ENCODE results near the gene MPO. TPM values are rescaled to one million over a fixed set of nuclear protein-coding genes. Genes with fewer than 3 reads are reported as not detected.
A peak's percentile ranks its signal among the peaks of the same experiment; 100 is the strongest.

The MPO gene
- total and polyA plus RNA-seq, 9 of the 15 experiments (the other 6 are each of a cell fraction or from before 2014, with no cell fraction given) = 0.04 to 0.47 (median 0.39) TPM; not detected in 6

DNA sequence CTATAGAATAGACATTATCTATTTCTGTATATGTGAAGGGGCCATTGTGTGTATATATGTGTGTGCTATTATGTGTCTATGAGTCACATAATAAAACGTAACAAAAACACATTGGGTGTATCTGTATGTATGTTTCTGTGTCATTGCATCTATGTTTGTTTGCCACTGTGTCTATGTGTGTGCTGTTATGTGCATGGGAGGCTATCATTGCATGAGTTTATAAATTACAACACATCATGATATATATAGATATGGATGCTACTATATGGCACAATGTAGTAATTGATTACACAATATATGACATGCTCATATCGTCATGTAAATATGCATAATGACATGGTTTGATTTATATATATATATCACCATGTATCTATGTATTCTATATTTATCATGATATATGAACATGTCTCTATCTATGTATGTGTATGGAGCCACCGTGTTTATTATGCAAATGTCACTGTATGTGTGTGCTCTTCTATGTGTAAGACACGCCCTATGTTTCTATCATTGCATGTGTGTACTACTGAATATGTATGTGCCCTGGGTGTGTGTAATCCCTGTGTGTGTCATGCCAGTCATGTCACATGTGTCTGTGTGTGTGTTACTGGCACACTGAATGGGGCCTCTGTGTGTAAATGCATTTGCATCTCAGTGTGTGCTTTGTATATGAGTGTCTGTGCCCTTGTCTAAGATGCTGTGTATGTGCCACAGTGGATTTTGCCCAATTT is 49.2 kb upstream of the MPO start (continued):
- no peak for TF ChIP-seq RBM34 (IDR thresholded peaks at IDR 0.05; ENCODE audit: borderline replicate concordance, insufficient read depth, low read length)
- no peak for TF ChIP-seq CBX3 (IDR thresholded peaks at IDR 0.05; ENCODE audit: borderline replicate concordance in 1 of 2, low read length in 2 of 2)
- TF ChIP-seq SRSF9 (IDR thresholded peaks at IDR 0.05; ENCODE audit: borderline replicate concordance, low read depth, low read length) = no peak
- no peak for TF ChIP-seq GTF2F1 (IDR thresholded peaks at IDR 0.05; ENCODE audit: low read depth, low read length)
- TF ChIP-seq PCBP1 (IDR thresholded peaks at IDR 0.05; ENCODE audit: low read depth, low read length, poor library complexity, severe bottlenecking) = no peak
- TF ChIP-seq TGIF2 (CRISPR knock-in tag; IDR thresholded peaks at IDR 0.05) = no peak
- no peak for TF ChIP-seq MTF1 (CRISPR knock-in tag; IDR thresholded peaks at IDR 0.05; ENCODE audit: borderline replicate concordance)
- TF ChIP-seq POLR2A (conservative IDR thresholded peaks at IDR 0.05) = peak; percentile 98
- TF ChIP-seq POU5F1 (IDR thresholded peaks at IDR 0.05; ENCODE audit: borderline replicate concordance, low read depth, low read length, partially characterized antibody) = no peak
- peak; percentile 10; the same call in 1 of the 2 replicates for TF ChIP-seq EP400 (IDR thresholded peaks at IDR 0.05)
- no peak for TF ChIP-seq SETDB1 (IDR thresholded peaks at IDR 0.05; ENCODE audit: low read length)
- TF ChIP-seq ARID1B (IDR thresholded peaks at IDR 0.05) = no peak
- no peak for TF ChIP-seq CHD1 (IDR thresholded peaks at IDR 0.05; ENCODE audit: low read length)
- no peak for TF ChIP-seq ZNF165 (CRISPR knock-in tag; IDR thresholded peaks at IDR 0.05; ENCODE audit: borderline replicate concordance)
- TF ChIP-seq ZNF347 (CRISPR knock-in tag; IDR thresholded peaks at IDR 0.05; ENCODE audit: low read depth) = no peak
- TF ChIP-seq ZNF785 (CRISPR knock-in tag; IDR thresholded peaks at IDR 0.05) = no peak
- no peak for TF ChIP-seq POLR3A (IDR thresholded peaks at IDR 0.05; ENCODE audit: borderline replicate concordance, extremely low read depth, insufficient read depth, insufficient read length)
- TF ChIP-seq TAF1 (IDR thresholded peaks at IDR 0.05; ENCODE audit: control insufficient read depth, extremely low read depth, insufficient read depth, low read length, severe bottlenecking) = no peak
- TF ChIP-seq RAD51 (IDR thresholded peaks at IDR 0.05; ENCODE audit: borderline replicate concordance, low read depth) = no peak
- no peak for TF ChIP-seq DACH1 (IDR thresholded peaks at IDR 0.05; ENCODE audit: partially characterized antibody)
- peak; percentile 81; the same call in 1 of the 2 replicates for TF ChIP-seq ZBTB26 (CRISPR knock-in tag; IDR thresholded peaks at IDR 0.05)
- no peak for TF ChIP-seq DEAF1 (CRISPR knock-in tag; IDR thresholded peaks at IDR 0.05)
- peak; percentile 8; the same call in 1 of the 2 replicates for TF ChIP-seq HOXB6 (CRISPR knock-in tag; IDR thresholded peaks at IDR 0.05; ENCODE audit: borderline replicate concordance)
- no peak for TF ChIP-seq ZNF780A (CRISPR knock-in tag; IDR thresholded peaks at IDR 0.05)
- TF ChIP-seq ETV1 (tag; conservative IDR thresholded peaks at IDR 0.05; ENCODE audit: low read depth) = 0 out of 2 replicates have a peak, but pooled peaks have one; percentile 7
- peak; percentile 39; the same call in 1 of the 2 replicates for TF ChIP-seq USF1 (CRISPR knock-in tag; IDR thresholded peaks at IDR 0.05)
